GM12872 (cell line): ENCODE data around the gene MME.

Source experiments
- CTCF ChIP-seq: IDR thresholded peaks from 3 replicates; pipeline ENCODE4 v1.5.1; 2011; ENCODE audit warnings: low read depth, mild to moderate bottlenecking, low read length, moderate library complexity; ENCODE audit not compliant: insufficient read depth

MME gene

DNA sequence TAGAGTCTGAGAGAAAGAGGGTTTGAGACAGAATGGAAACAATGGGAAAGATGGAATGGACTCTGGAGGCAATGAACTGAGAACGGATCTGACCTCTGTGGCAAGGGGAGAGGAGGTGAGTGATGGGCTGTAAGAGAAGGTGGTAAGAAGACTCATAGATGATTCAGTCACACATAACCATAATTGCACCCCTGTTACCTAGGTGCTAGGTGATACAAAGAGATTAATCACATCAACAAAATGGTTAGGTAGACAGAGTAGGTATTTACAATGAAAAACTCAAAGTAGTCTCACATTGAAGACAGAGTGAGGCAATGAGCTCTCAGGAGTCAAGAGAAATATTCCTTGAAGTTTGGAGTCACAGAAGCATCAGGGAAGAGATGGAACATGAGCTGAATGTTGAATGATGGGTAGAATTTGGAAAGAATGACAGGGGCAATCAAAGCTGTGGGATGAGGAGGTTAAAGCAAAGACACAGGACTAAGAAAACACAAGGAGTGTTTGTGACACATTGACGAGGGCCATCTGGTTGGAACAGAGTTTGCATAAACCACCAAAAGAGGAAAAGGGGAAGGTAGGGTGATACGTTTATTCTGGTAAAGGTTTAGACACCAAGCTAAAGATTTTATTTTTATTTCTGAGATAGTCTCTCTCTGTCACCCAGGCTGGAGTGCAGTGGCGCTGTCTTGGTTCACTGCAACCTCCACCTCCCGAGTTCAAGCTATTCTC, 32.7 kb downstream of the MME start:
- no peak for TF ChIP-seq CTCF

- no peak for TF ChIP-seq CTCF
Measured at GRCh38 chr3:155129396-155129795, 49.3 kb downstream of the MME start.

DNA sequence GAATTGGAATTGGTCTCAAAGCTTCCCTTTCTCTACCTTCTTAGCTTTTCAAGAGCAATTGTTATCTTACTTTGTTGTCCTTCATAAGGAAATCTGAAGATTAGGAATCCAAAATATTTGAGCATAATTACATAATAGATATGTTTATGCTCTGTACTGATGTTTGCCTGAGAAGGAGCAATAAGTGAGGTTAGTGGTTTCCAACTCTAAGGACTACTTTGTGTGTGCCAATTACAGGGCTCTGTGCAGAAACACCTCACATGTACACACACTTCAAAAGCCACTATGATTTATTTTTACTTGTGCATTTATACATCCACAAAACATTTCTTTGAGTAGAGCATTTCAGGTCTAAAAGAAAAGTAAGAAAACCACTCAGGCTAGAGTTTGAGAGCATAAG, 49.9 kb downstream of the MME start:
- TF ChIP-seq CTCF, result no peak

GRCh38 chr3:155131104-155131503, 51.0 kb downstream of the MME start:
- TF ChIP-seq CTCF, result no peak

DNA sequence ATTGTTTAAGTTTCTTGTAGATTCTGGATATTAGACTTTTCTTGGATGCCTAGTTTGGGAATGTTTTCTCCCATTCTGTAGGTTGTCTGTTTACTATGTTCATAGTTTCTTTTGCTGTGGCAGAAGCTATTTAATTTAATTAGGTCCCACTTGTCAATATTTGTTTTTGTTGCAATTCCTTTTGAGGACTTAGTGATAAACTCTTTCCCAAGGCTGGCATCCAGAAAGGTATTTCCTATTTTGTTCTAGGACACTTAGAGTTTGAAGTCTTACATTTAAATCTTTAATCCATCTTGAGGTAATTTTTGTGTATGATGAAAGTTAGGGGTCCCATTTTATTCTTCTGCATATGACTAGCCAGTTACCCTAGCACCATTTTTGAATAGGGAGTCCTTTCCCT, 54.9 kb downstream of the MME start:
- TF ChIP-seq CTCF, result no peak

DNA sequence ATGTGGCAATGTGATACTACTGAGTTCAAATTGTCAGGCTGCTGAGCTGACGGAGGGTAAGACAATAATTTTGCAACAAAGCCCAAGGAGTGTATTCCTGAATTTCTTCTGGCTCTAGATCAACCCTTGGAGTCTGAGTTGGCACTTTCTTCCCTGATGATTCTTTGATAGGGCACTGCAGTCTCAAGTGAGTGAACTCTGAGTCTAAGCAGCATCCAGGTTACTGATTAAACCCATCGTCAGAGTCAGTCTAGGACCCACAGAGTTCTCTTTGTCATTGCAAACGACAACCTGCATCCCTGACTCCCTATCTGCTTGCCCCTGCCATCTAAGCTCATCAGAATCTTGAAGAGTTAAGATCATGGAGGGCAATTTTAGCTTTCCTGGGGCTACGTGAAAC, 58.6 kb downstream of the MME start:
- TF ChIP-seq CTCF, result no peak

- no peak for TF ChIP-seq CTCF
Measured at GRCh38 chr3:155147588-155147987, 67.5 kb downstream of the MME start.
